ENCODE data around the gene BRINP2. TPM values are rescaled to one million over a fixed set of nuclear protein-coding genes. Genes with fewer than 3 reads are reported as not detected.

The BRINP2 gene
- total RNA-seq, 2 donors from 2014 or later = not detected

DNA sequence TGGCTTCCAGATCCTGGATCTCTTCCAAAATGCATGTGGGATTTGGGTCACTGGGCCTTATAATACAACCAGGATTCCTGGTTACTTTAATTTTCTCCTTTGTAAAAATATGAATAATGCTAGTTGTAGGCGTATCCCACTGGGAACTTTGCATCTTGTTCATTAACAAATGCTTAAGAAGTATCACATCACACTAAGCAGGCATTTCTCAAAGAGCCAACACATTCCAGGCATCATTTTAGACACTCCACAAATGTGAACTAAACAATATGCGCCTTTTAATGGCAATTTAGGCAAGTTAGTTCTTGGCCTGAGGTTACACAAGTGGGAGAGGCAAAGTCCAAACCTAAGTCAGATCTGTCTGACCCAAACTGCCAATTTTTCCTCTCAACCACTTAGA lies 15.9 kb downstream of the BRINP2 start:
- Mint-ChIP-seq H3K36me3 (ENCODE audit: low read depth) (no peaks in the 10 kb centered on the region), H3K4me1 (peaks cover 4% of the 10 kb centered on the region), H3K4me3 (no peak overlapping the region), H3K9me3 (no peaks in the 10 kb centered on the region), H3K27me3 (ENCODE audit: insufficient read depth) (peaks cover 71% of the 10 kb centered on the region), H3K27ac (no peak overlapping the region)
- peaks cover 30% of the 10 kb centered on the region for H3K27me3 ChIP-seq (ENCODE audit: control insufficient read depth, insufficient read depth, low read length, poor library complexity, severe bottlenecking)
- TF ChIP-seq, protein P1, sequence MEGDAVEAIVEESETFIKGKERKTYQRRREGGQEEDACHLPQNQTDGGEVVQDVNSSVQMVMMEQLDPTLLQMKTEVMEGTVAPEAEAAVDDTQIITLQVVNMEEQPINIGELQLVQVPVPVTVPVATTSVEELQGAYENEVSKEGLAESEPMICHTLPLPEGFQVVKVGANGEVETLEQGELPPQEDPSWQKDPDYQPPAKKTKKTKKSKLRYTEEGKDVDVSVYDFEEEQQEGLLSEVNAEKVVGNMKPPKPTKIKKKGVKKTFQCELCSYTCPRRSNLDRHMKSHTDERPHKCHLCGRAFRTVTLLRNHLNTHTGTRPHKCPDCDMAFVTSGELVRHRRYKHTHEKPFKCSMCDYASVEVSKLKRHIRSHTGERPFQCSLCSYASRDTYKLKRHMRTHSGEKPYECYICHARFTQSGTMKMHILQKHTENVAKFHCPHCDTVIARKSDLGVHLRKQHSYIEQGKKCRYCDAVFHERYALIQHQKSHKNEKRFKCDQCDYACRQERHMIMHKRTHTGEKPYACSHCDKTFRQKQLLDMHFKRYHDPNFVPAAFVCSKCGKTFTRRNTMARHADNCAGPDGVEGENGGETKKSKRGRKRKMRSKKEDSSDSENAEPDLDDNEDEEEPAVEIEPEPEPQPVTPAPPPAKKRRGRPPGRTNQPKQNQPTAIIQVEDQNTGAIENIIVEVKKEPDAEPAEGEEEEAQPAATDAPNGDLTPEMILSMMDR (conservative IDR thresholded peaks at IDR 0.05) = no peak
- 91% methylated on average over 2 of the region's 2 CpGs; no CpG with 5 or more reads in 1 of the 2 experiments for WGBS, 2 experiments (ENCODE audit: insufficient coverage in 1 of 2, insufficient read length in 1 of 2)
- no peak overlapping the region for H3K9ac ChIP-seq (ENCODE audit: extremely low read depth, low read length, poor library complexity, severe bottlenecking)
- H3K27ac ChIP-seq (ENCODE audit: low read depth, low read length) = no peak overlapping the region
- DNase-seq = no peak
- no peaks in the 10 kb centered on the region for H3K36me3 ChIP-seq (ENCODE audit: control insufficient read depth, insufficient read depth, low read length)
- no peaks in the 10 kb centered on the region for H3K4me1 ChIP-seq (ENCODE audit: control insufficient read depth, insufficient read depth, low read length)
- H3K4me3 ChIP-seq (ENCODE audit: low read length) = no peak overlapping the region
- H3K9me3 ChIP-seq (ENCODE audit: control insufficient read depth, low read length) = no peaks in the 10 kb centered on the region

GRCh38 chr1:177190308-177190970 lies 19.7 kb downstream of the BRINP2 start:
- no peaks in the 10 kb centered on the region for H3K36me3 Mint-ChIP-seq (ENCODE audit: low read depth)
- H3K4me1 ChIP-seq (ENCODE audit: control insufficient read depth, insufficient read depth, low read length) = no peaks in the 10 kb centered on the region
- H3K4me3 ChIP-seq (ENCODE audit: low read length) = no peak overlapping the region
- no peaks in the 10 kb centered on the region for H3K9me3 ChIP-seq (ENCODE audit: control insufficient read depth, low read length)
- no peaks in the 10 kb centered on the region for H3K36me3 ChIP-seq (ENCODE audit: control insufficient read depth, insufficient read depth, low read length)
- TF ChIP-seq, protein P1 (conservative IDR thresholded peaks at IDR 0.05) = no peak
- no peak overlapping the region for H3K4me3 Mint-ChIP-seq
- no peak for DNase-seq
- H3K27me3 Mint-ChIP-seq (ENCODE audit: insufficient read depth) = peaks cover 63% of the 10 kb centered on the region
- WGBS, 2 experiments (ENCODE audit: insufficient coverage in 1 of 2, insufficient read length in 1 of 2) = 90 to 100% methylated on average over 1 to 3 of the region's 3 CpGs
- no peak overlapping the region for H3K9ac ChIP-seq (ENCODE audit: extremely low read depth, low read length, poor library complexity, severe bottlenecking)
- H3K27ac Mint-ChIP-seq = no peak overlapping the region
- no peak overlapping the region for H3K27ac ChIP-seq (ENCODE audit: low read depth, low read length)
- H3K4me1 Mint-ChIP-seq = no peaks in the 10 kb centered on the region
- peaks cover 36% of the 10 kb centered on the region for H3K27me3 ChIP-seq (ENCODE audit: control insufficient read depth, insufficient read depth, low read length, poor library complexity, severe bottlenecking)
- no peaks in the 10 kb centered on the region for H3K9me3 Mint-ChIP-seq

DNA sequence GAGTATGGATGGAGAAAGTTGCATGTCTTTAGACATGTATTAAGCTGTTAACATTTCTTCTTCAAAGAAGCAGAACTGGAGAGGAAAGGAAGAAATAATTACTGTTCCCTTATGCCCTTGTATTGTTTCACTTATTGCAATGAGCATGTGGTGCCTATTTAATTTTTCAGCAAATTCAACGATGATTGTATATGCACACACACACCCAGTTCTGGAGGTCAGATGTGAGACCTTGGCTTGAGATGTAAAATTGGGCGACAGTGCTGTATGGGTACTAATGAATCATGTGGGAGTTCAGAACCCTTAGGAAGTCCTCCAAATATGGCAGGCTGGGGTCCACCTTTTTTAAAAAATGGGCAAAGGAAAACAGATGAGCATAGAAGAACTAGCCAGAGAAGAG lies 27.5 kb downstream of the BRINP2 start:
- Mint-ChIP-seq H3K4me3 (no peak overlapping the region), H3K27me3 (ENCODE audit: insufficient read depth) (peaks cover 25% of the 10 kb centered on the region), H3K4me1 (no peaks in the 10 kb centered on the region), H3K27ac (no peak overlapping the region), H3K36me3 (ENCODE audit: low read depth) (no peaks in the 10 kb centered on the region), H3K9me3 (no peaks in the 10 kb centered on the region)
- no peaks in the 10 kb centered on the region for H3K4me1 ChIP-seq (ENCODE audit: control insufficient read depth, insufficient read depth, low read length)
- DNase-seq = no peak
- TF ChIP-seq, protein P1 (conservative IDR thresholded peaks at IDR 0.05) = no peak
- H3K36me3 ChIP-seq (ENCODE audit: control insufficient read depth, insufficient read depth, low read length) = no peaks in the 10 kb centered on the region
- no peak overlapping the region for H3K4me3 ChIP-seq (ENCODE audit: low read length)
- H3K27ac ChIP-seq (ENCODE audit: low read depth, low read length) = no peak overlapping the region
- no peak overlapping the region for H3K9ac ChIP-seq (ENCODE audit: extremely low read depth, low read length, poor library complexity, severe bottlenecking)
- peaks cover 8% of the 10 kb centered on the region for H3K27me3 ChIP-seq (ENCODE audit: control insufficient read depth, insufficient read depth, low read length, poor library complexity, severe bottlenecking)
- WGBS, 2 experiments (ENCODE audit: insufficient coverage in 1 of 2, insufficient read length in 1 of 2) = 92% methylated on average over 2 of the region's 2 CpGs; no CpG with 5 or more reads in 1 of the 2 experiments
- no peaks in the 10 kb centered on the region for H3K9me3 ChIP-seq (ENCODE audit: control insufficient read depth, low read length)
